ENCODE results near the gene ZFPM1. TPM values are rescaled to one million over a fixed set of nuclear protein-coding genes. Genes with fewer than 3 reads are reported as not detected.
A peak's percentile ranks its signal among the peaks of the same experiment; 100 is the strongest.

ZFPM1 gene
- total RNA-seq, 2 experiments from 2014 or later = 2.1 to 14.2 TPM

- Histone ChIP-seq H3K36me3 (ENCODE audit: insufficient read depth, low read length) (no peaks in the 10 kb centered on the region), H3K9me3 (ENCODE audit: low read length) (no peaks in the 10 kb centered on the region), H4K20me1 (ENCODE audit: insufficient read depth, low read length) (no peaks in the 10 kb centered on the region), H3K27ac (ENCODE audit: low read depth, low read length, poor library complexity, severe bottlenecking) (peak overlapping the region; percentile 71), H3K4me3 (ENCODE audit: low read depth, low read length, poor library complexity, severe bottlenecking) (peak overlapping the region; percentile 72), H3K4me1 (ENCODE audit: insufficient read depth, low read length, poor library complexity, severe bottlenecking) (peaks cover 42% of the 10 kb centered on the region), H3K79me2 (ENCODE audit: insufficient read depth, low read depth, low read length) (peaks cover 11% of the 10 kb centered on the region; the same call in 1 of the 2 replicates), H3K9me2 (ENCODE audit: insufficient read depth, low read length) (no peaks in the 10 kb centered on the region), H3K4me2 (ENCODE audit: low read length) (peak overlapping the region; percentile 80), H2AFZ (ENCODE audit: low read length) (no peak overlapping the region)
- TF ChIP-seq EZH2phosphoT487 (IDR thresholded peaks at IDR 0.05; ENCODE audit: borderline replicate concordance, low read depth, low read length) (no peak), CTCF (conservative IDR thresholded peaks at IDR 0.05; ENCODE audit: low read length) (no peak)
- peak; percentile 59 for DNase-seq (ENCODE audit: low spot score)
- no TSS peak for BruUV-seq (replicated peaks)
- intact Hi-C loops (cut with micrococcal nuclease; ENCODE audit: unreplicated experiment) = loop anchor here (5.0 to 10.0 kb wide), 2 partner anchors 118 to 210 kb away; partner anchors contain the start of genes MVD and ZC3H18
- ChIA-PET CTCF (ENCODE audit: unreplicated experiment) (no interaction called here), POLR2A (no interaction called here)
Measured at GRCh38 chr16:88454523-88454947, 1.5 kb downstream of the ZFPM1 start.

GRCh38 chr16:88455610-88456355 is 2.7 kb downstream of the ZFPM1 start:
- peaks cover 11% of the 10 kb centered on the region; the same call in 1 of the 2 replicates for H3K79me2 ChIP-seq (ENCODE audit: insufficient read depth, low read depth, low read length)
- peak overlapping the region; percentile 72 for H3K4me3 ChIP-seq (ENCODE audit: low read depth, low read length, poor library complexity, severe bottlenecking)
- no peaks in the 10 kb centered on the region for H3K36me3 ChIP-seq (ENCODE audit: insufficient read depth, low read length)
- H3K9me2 ChIP-seq (ENCODE audit: insufficient read depth, low read length) = no peaks in the 10 kb centered on the region
- peak overlapping the region; percentile 80 for H3K4me2 ChIP-seq (ENCODE audit: low read length)
- peak overlapping the region; percentile 71 for H3K27ac ChIP-seq (ENCODE audit: low read depth, low read length, poor library complexity, severe bottlenecking)
- CTCF ChIA-PET (ENCODE audit: unreplicated experiment) = interaction anchor here (1.0 kb wide), 1 partner anchor 37 kb away, joined by 3 read pairs; no protein-coding TSS in a partner anchor
- no peak for TF ChIP-seq EZH2phosphoT487 (IDR thresholded peaks at IDR 0.05; ENCODE audit: borderline replicate concordance, low read depth, low read length)
- no peak for TF ChIP-seq CTCF (conservative IDR thresholded peaks at IDR 0.05; ENCODE audit: low read length)
- no TSS peak for BruUV-seq (replicated peaks)
- H2AFZ ChIP-seq (ENCODE audit: low read length) = peak overlapping the region; percentile 70
- no peaks in the 10 kb centered on the region for H3K9me3 ChIP-seq (ENCODE audit: low read length)
- no peaks in the 10 kb centered on the region for H4K20me1 ChIP-seq (ENCODE audit: insufficient read depth, low read length)
- intact Hi-C loops (cut with micrococcal nuclease; ENCODE audit: unreplicated experiment) = loop anchor here (1.0 to 10.0 kb wide), 2 partner anchors 50 to 209 kb away; partner anchors contain the start of gene MVD
- peaks cover 42% of the 10 kb centered on the region for H3K4me1 ChIP-seq (ENCODE audit: insufficient read depth, low read length, poor library complexity, severe bottlenecking)
- DNase-seq (ENCODE audit: low spot score) = peak; percentile 74
- POLR2A ChIA-PET = interaction anchor here (0.7 kb wide), 1 partner anchor 105 kb away, joined by 4 read pairs; no protein-coding TSS in a partner anchor

Measured in OCI-LY7 (cell line).